ENCODE data around the gene FIZ1.

FIZ1 gene

DNA sequence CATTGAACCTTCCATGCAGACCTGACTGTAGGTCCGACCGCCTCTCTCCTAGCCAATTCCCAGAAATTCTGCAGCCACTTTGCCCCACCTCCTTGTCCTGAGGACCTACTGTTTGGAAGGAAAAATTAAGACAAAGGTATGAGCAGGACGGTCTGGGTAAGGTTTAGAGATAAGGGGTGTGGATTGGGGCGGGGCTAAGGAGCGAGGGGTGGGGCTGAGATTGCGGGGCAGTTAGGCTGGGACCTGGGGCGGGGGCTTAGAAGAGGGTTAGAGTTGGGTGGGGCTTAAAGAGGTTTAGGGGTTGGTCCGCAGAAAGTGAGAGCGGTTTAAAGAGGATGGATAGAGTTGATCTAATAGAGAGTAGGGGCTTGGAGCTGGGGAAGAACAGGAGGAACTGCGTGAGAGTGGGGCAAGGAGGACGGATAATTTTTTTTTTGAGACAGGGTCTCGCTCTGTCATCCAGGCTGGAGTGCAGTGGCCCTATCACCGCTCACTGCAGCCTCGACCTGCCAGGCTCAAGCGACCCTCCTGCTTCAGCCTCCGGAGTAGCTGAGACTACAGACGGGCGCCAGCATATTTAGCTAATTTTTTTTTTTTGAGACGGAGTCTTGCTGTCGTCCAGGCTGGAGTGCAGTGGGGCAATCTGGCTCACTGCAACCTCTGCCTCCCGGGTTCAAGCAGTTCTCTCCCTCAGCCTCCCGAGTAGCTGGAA lies 4.4 kb upstream of the FIZ1 start:
- TF ChIP-seq SPI1 (IDR thresholded peaks at IDR 0.05; ENCODE audit: borderline replicate concordance, low read depth), result no peak
- TF ChIP-seq POLR2AphosphoS5 (IDR thresholded peaks at IDR 0.05; ENCODE audit: low read depth), result no peak
- no peak for TF ChIP-seq GABPA (IDR thresholded peaks at IDR 0.05; ENCODE audit: low read depth)
- TF ChIP-seq, protein P1, sequence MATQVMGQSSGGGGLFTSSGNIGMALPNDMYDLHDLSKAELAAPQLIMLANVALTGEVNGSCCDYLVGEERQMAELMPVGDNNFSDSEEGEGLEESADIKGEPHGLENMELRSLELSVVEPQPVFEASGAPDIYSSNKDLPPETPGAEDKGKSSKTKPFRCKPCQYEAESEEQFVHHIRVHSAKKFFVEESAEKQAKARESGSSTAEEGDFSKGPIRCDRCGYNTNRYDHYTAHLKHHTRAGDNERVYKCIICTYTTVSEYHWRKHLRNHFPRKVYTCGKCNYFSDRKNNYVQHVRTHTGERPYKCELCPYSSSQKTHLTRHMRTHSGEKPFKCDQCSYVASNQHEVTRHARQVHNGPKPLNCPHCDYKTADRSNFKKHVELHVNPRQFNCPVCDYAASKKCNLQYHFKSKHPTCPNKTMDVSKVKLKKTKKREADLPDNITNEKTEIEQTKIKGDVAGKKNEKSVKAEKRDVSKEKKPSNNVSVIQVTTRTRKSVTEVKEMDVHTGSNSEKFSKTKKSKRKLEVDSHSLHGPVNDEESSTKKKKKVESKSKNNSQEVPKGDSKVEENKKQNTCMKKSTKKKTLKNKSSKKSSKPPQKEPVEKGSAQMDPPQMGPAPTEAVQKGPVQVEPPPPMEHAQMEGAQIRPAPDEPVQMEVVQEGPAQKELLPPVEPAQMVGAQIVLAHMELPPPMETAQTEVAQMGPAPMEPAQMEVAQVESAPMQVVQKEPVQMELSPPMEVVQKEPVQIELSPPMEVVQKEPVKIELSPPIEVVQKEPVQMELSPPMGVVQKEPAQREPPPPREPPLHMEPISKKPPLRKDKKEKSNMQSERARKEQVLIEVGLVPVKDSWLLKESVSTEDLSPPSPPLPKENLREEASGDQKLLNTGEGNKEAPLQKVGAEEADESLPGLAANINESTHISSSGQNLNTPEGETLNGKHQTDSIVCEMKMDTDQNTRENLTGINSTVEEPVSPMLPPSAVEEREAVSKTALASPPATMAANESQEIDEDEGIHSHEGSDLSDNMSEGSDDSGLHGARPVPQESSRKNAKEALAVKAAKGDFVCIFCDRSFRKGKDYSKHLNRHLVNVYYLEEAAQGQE (IDR thresholded peaks at IDR 0.05; ENCODE audit: insufficient replicate concordance, low read depth), result no peak
- TF ChIP-seq, protein P2, sequence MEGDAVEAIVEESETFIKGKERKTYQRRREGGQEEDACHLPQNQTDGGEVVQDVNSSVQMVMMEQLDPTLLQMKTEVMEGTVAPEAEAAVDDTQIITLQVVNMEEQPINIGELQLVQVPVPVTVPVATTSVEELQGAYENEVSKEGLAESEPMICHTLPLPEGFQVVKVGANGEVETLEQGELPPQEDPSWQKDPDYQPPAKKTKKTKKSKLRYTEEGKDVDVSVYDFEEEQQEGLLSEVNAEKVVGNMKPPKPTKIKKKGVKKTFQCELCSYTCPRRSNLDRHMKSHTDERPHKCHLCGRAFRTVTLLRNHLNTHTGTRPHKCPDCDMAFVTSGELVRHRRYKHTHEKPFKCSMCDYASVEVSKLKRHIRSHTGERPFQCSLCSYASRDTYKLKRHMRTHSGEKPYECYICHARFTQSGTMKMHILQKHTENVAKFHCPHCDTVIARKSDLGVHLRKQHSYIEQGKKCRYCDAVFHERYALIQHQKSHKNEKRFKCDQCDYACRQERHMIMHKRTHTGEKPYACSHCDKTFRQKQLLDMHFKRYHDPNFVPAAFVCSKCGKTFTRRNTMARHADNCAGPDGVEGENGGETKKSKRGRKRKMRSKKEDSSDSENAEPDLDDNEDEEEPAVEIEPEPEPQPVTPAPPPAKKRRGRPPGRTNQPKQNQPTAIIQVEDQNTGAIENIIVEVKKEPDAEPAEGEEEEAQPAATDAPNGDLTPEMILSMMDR (IDR thresholded peaks at IDR 0.05; ENCODE audit: insufficient read depth, low read length), result no peak
- peak overlapping the region; percentile 87 for H3K27ac ChIP-seq (replicated peaks)
- H3K27me3 ChIP-seq (ENCODE audit: insufficient read depth, poor library complexity, severe bottlenecking), result no peaks in the 10 kb centered on the region
- DNase-seq (ENCODE audit: low read depth in 1 of 2, low spot score in 1 of 2), result no peak
- H3K4me3 ChIP-seq (replicated peaks; ENCODE audit: insufficient read depth, low read length), result no peak overlapping the region

- no peak overlapping the region for H3K27ac ChIP-seq (replicated peaks)
- TF ChIP-seq SPI1 (IDR thresholded peaks at IDR 0.05; ENCODE audit: borderline replicate concordance, low read depth), result no peak
- no peak for TF ChIP-seq GABPA (IDR thresholded peaks at IDR 0.05; ENCODE audit: low read depth)
- TF ChIP-seq, protein P1 (IDR thresholded peaks at IDR 0.05; ENCODE audit: insufficient replicate concordance, low read depth), result no peak
- TF ChIP-seq POLR2AphosphoS5 (IDR thresholded peaks at IDR 0.05; ENCODE audit: low read depth), result no peak
- TF ChIP-seq, protein P2 (IDR thresholded peaks at IDR 0.05; ENCODE audit: insufficient read depth, low read length), result no peak
- H3K27me3 ChIP-seq (ENCODE audit: insufficient read depth, poor library complexity, severe bottlenecking), result no peaks in the 10 kb centered on the region
- DNase-seq (ENCODE audit: low read depth in 1 of 2, low spot score in 1 of 2), result no peak
- no peak overlapping the region for H3K4me3 ChIP-seq (replicated peaks; ENCODE audit: insufficient read depth, low read length)
These were observed 3.8 kb upstream of the FIZ1 start for GRCh38 chr19:55603115-55603514.

- Histone ChIP-seq H3K27ac (replicated peaks) (no peak overlapping the region), H3K27me3 (ENCODE audit: insufficient read depth, poor library complexity, severe bottlenecking) (no peaks in the 10 kb centered on the region), H3K4me3 (replicated peaks; ENCODE audit: insufficient read depth, low read length) (no peak overlapping the region)
- DNase-seq (ENCODE audit: low read depth in 1 of 2, low spot score in 1 of 2), result no peak
- TF ChIP-seq SPI1 (IDR thresholded peaks at IDR 0.05; ENCODE audit: borderline replicate concordance, low read depth), result no peak
- TF ChIP-seq, protein P2 (IDR thresholded peaks at IDR 0.05; ENCODE audit: insufficient read depth, low read length), result no peak
- TF ChIP-seq, protein P1 (IDR thresholded peaks at IDR 0.05; ENCODE audit: insufficient replicate concordance, low read depth), result no peak
- no peak for TF ChIP-seq GABPA (IDR thresholded peaks at IDR 0.05; ENCODE audit: low read depth)
- TF ChIP-seq POLR2AphosphoS5 (IDR thresholded peaks at IDR 0.05; ENCODE audit: low read depth), result no peak
These were observed 3.0 kb upstream of the FIZ1 start for GRCh38 chr19:55602104-55603001.
